HepG2 (cell line): ENCODE data around the gene FXYD1.

Experiments used
- HNRNPLL ChIP-seq: fragments of 200-400 bp; formaldehyde crosslinking; IDR thresholded peaks from 2 replicates; pipeline ENCODE4 v1.6.1; 2017; ENCODE audit warnings: mild to moderate bottlenecking, low read depth, low read length; ENCODE audit not compliant: poor library complexity, severe bottlenecking
- RAD21 ChIP-seq: fragments of 450-650 bp; formaldehyde crosslinking; IDR thresholded peaks from 2 replicates; pipeline ENCODE4 v1.5.0; 2020; ENCODE audit warnings: mild to moderate bottlenecking
- SP1 ChIP-seq, 2 experiments: fragments of 450-650 bp in 1 of 2; sonication (generic) in 1 of 2; formaldehyde crosslinking in 1 of 2; IDR thresholded peaks; 2 replicates each; pipeline versions ENCODE4 v1.4.0 to v1.6.1; 2016 to 2020; ENCODE audit warnings: missing genetic modification reagents in 1 of 2
- ZFX ChIP-seq: sonication (generic); formaldehyde crosslinking; IDR thresholded peaks from 2 replicates; pipeline ENCODE4 v1.4.0; 2020; ENCODE audit warnings: mild to moderate bottlenecking, low read depth, missing genetic modification reagents, moderate library complexity
- ZNF18 ChIP-seq: sonication (generic); formaldehyde crosslinking; IDR thresholded peaks from 2 replicates; pipeline ENCODE4 v1.8.0; 2022; ENCODE audit warnings: mild to moderate bottlenecking, missing genetic modification reagents; ENCODE audit not compliant: insufficient replicate concordance
- ZNF225 ChIP-seq: sonication (generic); formaldehyde crosslinking; IDR thresholded peaks from 2 replicates; pipeline ENCODE4 v1.4.0; 2020; ENCODE audit warnings: mild to moderate bottlenecking, missing genetic modification reagents
- ZSCAN29 ChIP-seq: sonication (generic); formaldehyde crosslinking; conservative IDR thresholded peaks from 2 replicates; pipeline ENCODE4 v1.4.0; 2020; ENCODE audit warnings: mild to moderate bottlenecking, missing genetic modification reagents
- TF ChIP-seq, protein P1 (sequence below): sonication (generic); formaldehyde crosslinking; IDR thresholded peaks from 2 replicates; pipeline ENCODE4 v1.4.0; 2020; ENCODE audit warnings: missing genetic modification reagents, borderline replicate concordance
- TF ChIP-seq, protein P2 (sequence below): IDR thresholded peaks from 2 replicates; pipeline ENCODE4 v1.6.1; 2018; ENCODE audit warnings: missing genetic modification reagents

GRCh38 chr19:35112995-35113688 is 25.5 kb upstream of the FXYD1 start:
- no peak for TF ChIP-seq RAD21 (CRISPR knock-in tag)
- no peak for TF ChIP-seq HNRNPLL
- TF ChIP-seq, protein P1, sequence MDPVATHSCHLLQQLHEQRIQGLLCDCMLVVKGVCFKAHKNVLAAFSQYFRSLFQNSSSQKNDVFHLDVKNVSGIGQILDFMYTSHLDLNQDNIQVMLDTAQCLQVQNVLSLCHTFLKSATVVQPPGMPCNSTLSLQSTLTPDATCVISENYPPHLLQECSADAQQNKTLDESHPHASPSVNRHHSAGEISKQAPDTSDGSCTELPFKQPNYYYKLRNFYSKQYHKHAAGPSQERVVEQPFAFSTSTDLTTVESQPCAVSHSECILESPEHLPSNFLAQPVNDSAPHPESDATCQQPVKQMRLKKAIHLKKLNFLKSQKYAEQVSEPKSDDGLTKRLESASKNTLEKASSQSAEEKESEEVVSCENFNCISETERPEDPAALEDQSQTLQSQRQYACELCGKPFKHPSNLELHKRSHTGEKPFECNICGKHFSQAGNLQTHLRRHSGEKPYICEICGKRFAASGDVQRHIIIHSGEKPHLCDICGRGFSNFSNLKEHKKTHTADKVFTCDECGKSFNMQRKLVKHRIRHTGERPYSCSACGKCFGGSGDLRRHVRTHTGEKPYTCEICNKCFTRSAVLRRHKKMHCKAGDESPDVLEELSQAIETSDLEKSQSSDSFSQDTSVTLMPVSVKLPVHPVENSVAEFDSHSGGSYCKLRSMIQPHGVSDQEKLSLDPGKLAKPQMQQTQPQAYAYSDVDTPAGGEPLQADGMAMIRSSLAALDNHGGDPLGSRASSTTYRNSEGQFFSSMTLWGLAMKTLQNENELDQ (CRISPR knock-in tag) = no peak
- TF ChIP-seq, protein P2, sequence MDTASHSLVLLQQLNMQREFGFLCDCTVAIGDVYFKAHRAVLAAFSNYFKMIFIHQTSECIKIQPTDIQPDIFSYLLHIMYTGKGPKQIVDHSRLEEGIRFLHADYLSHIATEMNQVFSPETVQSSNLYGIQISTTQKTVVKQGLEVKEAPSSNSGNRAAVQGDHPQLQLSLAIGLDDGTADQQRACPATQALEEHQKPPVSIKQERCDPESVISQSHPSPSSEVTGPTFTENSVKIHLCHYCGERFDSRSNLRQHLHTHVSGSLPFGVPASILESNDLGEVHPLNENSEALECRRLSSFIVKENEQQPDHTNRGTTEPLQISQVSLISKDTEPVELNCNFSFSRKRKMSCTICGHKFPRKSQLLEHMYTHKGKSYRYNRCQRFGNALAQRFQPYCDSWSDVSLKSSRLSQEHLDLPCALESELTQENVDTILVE = no peak
- TF ChIP-seq ZFX (CRISPR knock-in tag) = peak; percentile 26; the same call in 1 of the 2 replicates
- TF ChIP-seq ZNF18 (CRISPR knock-in tag) = no peak
- no peak for TF ChIP-seq ZNF225 (CRISPR knock-in tag)
- TF ChIP-seq SP1 (IDR thresholded peaks at IDR 0.05) = no peak
- TF ChIP-seq SP1 (CRISPR knock-in tag; IDR thresholded peaks at IDR 0.05) = no peak
- TF ChIP-seq ZSCAN29 (CRISPR knock-in tag) = no peak
